HepG2 (cell line): ENCODE results near the gene ATP6V0A1. TPM values are rescaled to one million over a fixed set of nuclear protein-coding genes. Genes with fewer than 3 reads are reported as not detected.
A peak's percentile ranks its signal among the peaks of the same experiment; 100 is the strongest.

ENCODE experiments used
- HHEX ChIP-seq: IDR thresholded peaks from 2 replicates; pipeline ENCODE4 v1.6.1; 2016; ENCODE audit warnings: control low read depth
- HOXA7 ChIP-seq: sonication (generic); formaldehyde crosslinking; IDR thresholded peaks from 2 replicates; pipeline ENCODE4 v1.8.1; 2022; ENCODE audit warnings: mild to moderate bottlenecking, missing genetic modification reagents, moderate library complexity
- IRX3 ChIP-seq: sonication (generic); formaldehyde crosslinking; IDR thresholded peaks from 2 replicates; pipeline ENCODE4 v1.8.1; 2023; ENCODE audit warnings: mild to moderate bottlenecking, low read depth, missing genetic modification reagents, borderline replicate concordance
- PHF8 ChIP-seq: sonication (generic); formaldehyde crosslinking; IDR thresholded peaks from 2 replicates; pipeline ENCODE4 v1.5.0; 2020; ENCODE audit warnings: missing genetic modification reagents
- SOX13 ChIP-seq, 3 experiments: fragments of 450-650 bp in 1 of 3; sonication (generic) in 1 of 3; formaldehyde crosslinking in 1 of 3; IDR thresholded peaks in 2 of 3; conservative IDR thresholded peaks in 1 of 3; 2 replicates each; pipeline versions ENCODE4 v1.5.0 to v1.6.1; 2016 to 2020; ENCODE audit warnings: antibody characterized with exemption in 1 of 3, mild to moderate bottlenecking in 1 of 3, missing compliant biosample characterization in 1 of 3, missing genetic modification reagents in 1 of 3, moderate library complexity in 1 of 3
- SP4 ChIP-seq: sonication (generic); formaldehyde crosslinking; IDR thresholded peaks from 2 replicates; pipeline ENCODE4 v1.8.1; 2023; ENCODE audit warnings: mild to moderate bottlenecking, missing genetic modification reagents
- SRF ChIP-seq: IDR thresholded peaks from 2 replicates; pipeline ENCODE4 v1.6.1; 2011; ENCODE audit warnings: mild to moderate bottlenecking, low read depth, low read length, moderate library complexity
- SRY ChIP-seq: sonication (generic); formaldehyde crosslinking; IDR thresholded peaks from 2 replicates; pipeline ENCODE4 v1.8.0; 2022; ENCODE audit warnings: mild to moderate bottlenecking, missing genetic modification reagents
- TOE1 ChIP-seq: sonication (generic); formaldehyde crosslinking; IDR thresholded peaks from 2 replicates; pipeline ENCODE4 v1.4.0; 2020; ENCODE audit warnings: mild to moderate bottlenecking, missing genetic modification reagents
- ZBTB42 ChIP-seq: sonication (generic); formaldehyde crosslinking; IDR thresholded peaks from 2 replicates; pipeline ENCODE4 v1.5.0; 2020; ENCODE audit warnings: mild to moderate bottlenecking, missing genetic modification reagents
- ZC3H13 ChIP-seq: sonication (generic); formaldehyde crosslinking; IDR thresholded peaks from 2 replicates; pipeline ENCODE4 v1.8.1; 2023; ENCODE audit warnings: mild to moderate bottlenecking, missing genetic modification reagents, moderate library complexity
- ZNF232 ChIP-seq: sonication (generic); formaldehyde crosslinking; IDR thresholded peaks from 2 replicates; pipeline ENCODE4 v1.4.0; 2020; ENCODE audit warnings: missing genetic modification reagents, borderline replicate concordance
- ZNF292 ChIP-seq: sonication (generic); formaldehyde crosslinking; IDR thresholded peaks from 2 replicates; pipeline ENCODE4 v1.8.1; 2022; ENCODE audit warnings: mild to moderate bottlenecking, low read depth, missing genetic modification reagents, borderline replicate concordance
- ZNF512B ChIP-seq: sonication (generic); formaldehyde crosslinking; IDR thresholded peaks from 2 replicates; pipeline ENCODE4 v1.5.1; 2020; ENCODE audit warnings: missing genetic modification reagents, mild to moderate bottlenecking, borderline replicate concordance
- ZNF883 ChIP-seq: sonication (generic); formaldehyde crosslinking; IDR thresholded peaks from 2 replicates; pipeline ENCODE4 v1.5.1; 2020; ENCODE audit warnings: mild to moderate bottlenecking, missing genetic modification reagents; ENCODE audit errors: not compliant biosample characterization
- polyA plus RNA-seq, 8 experiments: library from polyadenylated mRNA; depleted of rRNA in 3 of 8; stranded (reverse) in 7 of 8; unstranded in 1 of 8; fragments of >200 nt; fragmentation: Illumina TruSeq in 4 of 8; extraction: Trizol in 4 of 8; gene quantifications; 2 replicates each; pipeline versions ENCODE4 v1.2.1 to v1.2.3, GENCODE V29; 2011 to 2016; ENCODE audit warnings: low read depth in 4 of 8, missing spikeins in 1 of 8, mixed read lengths in 1 of 8; ENCODE audit not compliant: insufficient read depth in 1 of 8
- total RNA-seq, 5 experiments: library from RNA; depleted of rRNA; stranded (reverse); fragments of >200 nt; fragmentation: Illumina TruSeq; extraction: Trizol; gene quantifications; 2 replicates each; pipeline ENCODE4 v1.2.3, GENCODE V29; 2016; ENCODE audit warnings: low read depth in 1 of 5
- TF ChIP-seq, protein P1 (sequence below): sonication (generic); formaldehyde crosslinking; IDR thresholded peaks from 2 replicates; pipeline ENCODE4 v1.8.0; 2022; ENCODE audit warnings: mild to moderate bottlenecking, missing genetic modification reagents, moderate library complexity
- TF ChIP-seq, protein P2 (sequence below): sonication (generic); formaldehyde crosslinking; IDR thresholded peaks from 2 replicates; pipeline ENCODE4 v1.4.0; 2020; ENCODE audit warnings: missing genetic modification reagents
- TF ChIP-seq, protein P3 (sequence below): sonication (generic); formaldehyde crosslinking; conservative IDR thresholded peaks from 2 replicates; pipeline ENCODE4 v1.4.0; 2020; ENCODE audit warnings: missing genetic modification reagents

Gene ATP6V0A1
- total and polyA plus RNA-seq, 2 of the 13 experiments (the other 11 are each of a cell fraction or from before 2014, with no cell fraction given), result 27.9 to 54.1 TPM

DNA sequence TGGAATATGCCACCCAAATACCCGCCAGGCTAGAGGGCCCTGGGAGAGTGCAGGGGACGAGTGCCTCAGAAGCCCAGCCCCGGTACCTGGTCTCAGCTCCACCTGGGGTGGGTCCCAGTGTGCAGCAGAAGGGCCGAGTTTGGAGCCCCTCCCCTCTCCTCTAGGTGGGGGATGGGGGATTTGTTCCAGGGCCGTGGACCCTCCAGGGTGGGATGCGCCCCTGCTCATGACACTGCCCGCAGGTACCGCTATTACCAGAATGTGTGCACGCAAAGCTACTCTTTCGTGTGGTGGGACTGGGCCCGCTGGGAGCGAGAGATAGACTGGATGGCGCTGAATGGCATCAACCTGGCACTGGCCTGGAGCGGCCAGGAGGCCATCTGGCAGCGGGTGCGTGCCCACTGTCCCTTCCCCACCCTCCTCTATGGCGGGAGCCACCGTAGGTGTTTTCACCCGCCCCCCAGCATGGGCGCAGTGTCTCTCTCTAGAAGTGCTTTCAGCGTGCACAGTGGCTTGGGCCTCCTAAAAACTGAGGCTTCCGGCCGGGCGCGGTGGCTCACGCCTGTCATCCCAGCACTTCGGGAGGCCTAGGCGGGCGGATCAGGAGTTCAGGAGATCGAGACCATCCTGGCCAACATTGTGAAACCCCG, 78.6 kb downstream of the ATP6V0A1 start (continued):
- TF ChIP-seq ZNF512B (CRISPR knock-in tag), result no peak
- TF ChIP-seq, protein P1, sequence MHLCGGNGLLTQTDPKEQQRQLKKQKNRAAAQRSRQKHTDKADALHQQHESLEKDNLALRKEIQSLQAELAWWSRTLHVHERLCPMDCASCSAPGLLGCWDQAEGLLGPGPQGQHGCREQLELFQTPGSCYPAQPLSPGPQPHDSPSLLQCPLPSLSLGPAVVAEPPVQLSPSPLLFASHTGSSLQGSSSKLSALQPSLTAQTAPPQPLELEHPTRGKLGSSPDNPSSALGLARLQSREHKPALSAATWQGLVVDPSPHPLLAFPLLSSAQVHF (CRISPR knock-in tag), result no peak
- TF ChIP-seq ZBTB42 (CRISPR knock-in tag), result no peak
- TF ChIP-seq HOXA7, result no peak
- no peak for TF ChIP-seq SOX13 (IDR thresholded peaks at IDR 0.05)
- no peak for TF ChIP-seq SOX13 (CRISPR knock-in tag; conservative IDR thresholded peaks at IDR 0.05 in 1 of 2, IDR thresholded peaks at IDR 0.05 in 1 of 2)
- TF ChIP-seq TOE1 (CRISPR knock-in tag), result no peak
- TF ChIP-seq ZNF883, result peak; percentile 6
- no peak for TF ChIP-seq SRF
- TF ChIP-seq SRY (CRISPR knock-in tag), result 0 out of 2 replicates have a peak, but pooled peaks have one; percentile 46
- TF ChIP-seq ZNF292, result no peak
- TF ChIP-seq HHEX, result no peak
- no peak for TF ChIP-seq IRX3 (CRISPR knock-in tag)
- no peak for TF ChIP-seq ZNF232 (CRISPR knock-in tag)
- TF ChIP-seq, protein P2, sequence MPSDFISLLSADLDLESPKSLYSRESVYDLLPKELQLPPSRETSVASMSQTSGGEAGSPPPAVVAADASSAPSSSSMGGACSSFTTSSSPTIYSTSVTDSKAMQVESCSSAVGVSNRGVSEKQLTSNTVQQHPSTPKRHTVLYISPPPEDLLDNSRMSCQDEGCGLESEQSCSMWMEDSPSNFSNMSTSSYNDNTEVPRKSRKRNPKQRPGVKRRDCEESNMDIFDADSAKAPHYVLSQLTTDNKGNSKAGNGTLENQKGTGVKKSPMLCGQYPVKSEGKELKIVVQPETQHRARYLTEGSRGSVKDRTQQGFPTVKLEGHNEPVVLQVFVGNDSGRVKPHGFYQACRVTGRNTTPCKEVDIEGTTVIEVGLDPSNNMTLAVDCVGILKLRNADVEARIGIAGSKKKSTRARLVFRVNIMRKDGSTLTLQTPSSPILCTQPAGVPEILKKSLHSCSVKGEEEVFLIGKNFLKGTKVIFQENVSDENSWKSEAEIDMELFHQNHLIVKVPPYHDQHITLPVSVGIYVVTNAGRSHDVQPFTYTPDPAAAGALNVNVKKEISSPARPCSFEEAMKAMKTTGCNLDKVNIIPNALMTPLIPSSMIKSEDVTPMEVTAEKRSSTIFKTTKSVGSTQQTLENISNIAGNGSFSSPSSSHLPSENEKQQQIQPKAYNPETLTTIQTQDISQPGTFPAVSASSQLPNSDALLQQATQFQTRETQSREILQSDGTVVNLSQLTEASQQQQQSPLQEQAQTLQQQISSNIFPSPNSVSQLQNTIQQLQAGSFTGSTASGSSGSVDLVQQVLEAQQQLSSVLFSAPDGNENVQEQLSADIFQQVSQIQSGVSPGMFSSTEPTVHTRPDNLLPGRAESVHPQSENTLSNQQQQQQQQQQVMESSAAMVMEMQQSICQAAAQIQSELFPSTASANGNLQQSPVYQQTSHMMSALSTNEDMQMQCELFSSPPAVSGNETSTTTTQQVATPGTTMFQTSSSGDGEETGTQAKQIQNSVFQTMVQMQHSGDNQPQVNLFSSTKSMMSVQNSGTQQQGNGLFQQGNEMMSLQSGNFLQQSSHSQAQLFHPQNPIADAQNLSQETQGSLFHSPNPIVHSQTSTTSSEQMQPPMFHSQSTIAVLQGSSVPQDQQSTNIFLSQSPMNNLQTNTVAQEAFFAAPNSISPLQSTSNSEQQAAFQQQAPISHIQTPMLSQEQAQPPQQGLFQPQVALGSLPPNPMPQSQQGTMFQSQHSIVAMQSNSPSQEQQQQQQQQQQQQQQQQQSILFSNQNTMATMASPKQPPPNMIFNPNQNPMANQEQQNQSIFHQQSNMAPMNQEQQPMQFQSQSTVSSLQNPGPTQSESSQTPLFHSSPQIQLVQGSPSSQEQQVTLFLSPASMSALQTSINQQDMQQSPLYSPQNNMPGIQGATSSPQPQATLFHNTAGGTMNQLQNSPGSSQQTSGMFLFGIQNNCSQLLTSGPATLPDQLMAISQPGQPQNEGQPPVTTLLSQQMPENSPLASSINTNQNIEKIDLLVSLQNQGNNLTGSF (CRISPR knock-in tag), result 0 out of 2 replicates have a peak, but pooled peaks have one; percentile 10
- TF ChIP-seq ZC3H13 (CRISPR knock-in tag), result peak; percentile 22; the same call in 1 of the 2 replicates
- TF ChIP-seq, protein P3, sequence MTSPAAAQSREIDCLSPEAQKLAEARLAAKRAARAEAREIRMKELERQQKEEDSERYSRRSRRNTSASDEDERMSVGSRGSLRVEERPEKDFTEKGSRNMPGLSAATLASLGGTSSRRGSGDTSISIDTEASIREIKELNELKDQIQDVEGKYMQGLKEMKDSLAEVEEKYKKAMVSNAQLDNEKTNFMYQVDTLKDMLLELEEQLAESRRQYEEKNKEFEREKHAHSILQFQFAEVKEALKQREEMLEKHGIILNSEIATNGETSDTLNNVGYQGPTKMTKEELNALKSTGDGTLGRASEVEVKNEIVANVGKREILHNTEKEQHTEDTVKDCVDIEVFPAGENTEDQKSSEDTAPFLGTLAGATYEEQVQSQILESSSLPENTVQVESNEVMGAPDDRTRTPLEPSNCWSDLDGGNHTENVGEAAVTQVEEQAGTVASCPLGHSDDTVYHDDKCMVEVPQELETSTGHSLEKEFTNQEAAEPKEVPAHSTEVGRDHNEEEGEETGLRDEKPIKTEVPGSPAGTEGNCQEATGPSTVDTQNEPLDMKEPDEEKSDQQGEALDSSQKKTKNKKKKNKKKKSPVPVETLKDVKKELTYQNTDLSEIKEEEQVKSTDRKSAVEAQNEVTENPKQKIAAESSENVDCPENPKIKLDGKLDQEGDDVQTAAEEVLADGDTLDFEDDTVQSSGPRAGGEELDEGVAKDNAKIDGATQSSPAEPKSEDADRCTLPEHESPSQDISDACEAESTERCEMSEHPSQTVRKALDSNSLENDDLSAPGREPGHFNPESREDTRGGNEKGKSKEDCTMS (CRISPR knock-in tag), result no peak
- no peak for TF ChIP-seq PHF8 (CRISPR knock-in tag)
- TF ChIP-seq SP4, result no peak
